WTC11 (cell line): ENCODE data around the gene APOE. TPM values are rescaled to one million over a fixed set of nuclear protein-coding genes. Genes with fewer than 3 reads are reported as not detected.

Experiments
- ATAC-seq: fragments of 200-7000 bp; cut with Tn5 transposase; 2 replicates; pipeline ENCODE4 v1.10.0; 2021; ENCODE audit warnings: mild to moderate bottlenecking, moderate library complexity
- CTCF ChIA-PET: fragments of 300-600 bp; sonication (Branson Sonifier 250); formaldehyde crosslinking; loops from one replicate; lab custom pipeline; 2021; ENCODE audit warnings: antibody characterized with exemption; lab: Charles Lee
- POLR2A ChIA-PET: fragments of 350-600 bp; sonication (Branson Sonifier 250); formaldehyde crosslinking; loops from one replicate; lab custom pipeline; 2021; ENCODE audit warnings: antibody characterized with exemption; lab: Charles Lee
- DNase-seq: peaks from one replicate; pipeline ENCODE4 v3.0.0; 2021; ENCODE audit warnings: low spot score
- H3K27ac Mint-ChIP-seq: 2 replicates; pipeline ENCODE4 v1.8.0; 2021; ENCODE audit warnings: mixed read lengths
- H3K27me3 Mint-ChIP-seq: 2 replicates; pipeline ENCODE4 v1.8.0; 2021; ENCODE audit warnings: low read depth, mild to moderate bottlenecking, moderate library complexity, mixed read lengths
- H3K36me3 Mint-ChIP-seq: 2 replicates; pipeline ENCODE4 v1.8.0; 2021; ENCODE audit warnings: mixed read lengths
- H3K4me1 Mint-ChIP-seq: 2 replicates; pipeline ENCODE4 v1.8.0; 2022; ENCODE audit warnings: mixed read lengths
- H3K4me3 Mint-ChIP-seq: 2 replicates; pipeline ENCODE4 v1.8.0; 2021; ENCODE audit warnings: mild to moderate bottlenecking, moderate library complexity, mixed read lengths
- H3K9me3 Mint-ChIP-seq: 2 replicates; pipeline ENCODE4 v1.8.0; 2021; ENCODE audit warnings: mixed read lengths
- E2F5 ChIP-seq: sonication (generic); formaldehyde crosslinking; IDR thresholded peaks from 2 replicates; pipeline ENCODE4 v1.8.1; 2022; ENCODE audit warnings: mild to moderate bottlenecking, moderate library complexity, missing genetic modification reagents
- ESRRA ChIP-seq: sonication (generic); formaldehyde crosslinking; IDR thresholded peaks from 2 replicates; pipeline ENCODE4 v1.8.1; 2022; ENCODE audit warnings: mild to moderate bottlenecking, missing genetic modification reagents, borderline replicate concordance
- JUN ChIP-seq: sonication (generic); formaldehyde crosslinking; IDR thresholded peaks from 2 replicates; pipeline ENCODE4 v1.8.0; 2023; ENCODE audit warnings: mild to moderate bottlenecking, missing genetic modification reagents
- MAX ChIP-seq: sonication (generic); formaldehyde crosslinking; IDR thresholded peaks from 2 replicates; pipeline ENCODE4 v1.8.0; 2022; ENCODE audit warnings: mild to moderate bottlenecking, missing genetic modification reagents
- MXD4 ChIP-seq: fragments of 250-450 bp; sonication (Bioruptor Pico); IDR thresholded peaks from 2 replicates; pipeline ENCODE4 v1.8.0; 2021; ENCODE audit warnings: mild to moderate bottlenecking, moderate library complexity, borderline replicate concordance
- NFYB ChIP-seq: sonication (generic); formaldehyde crosslinking; conservative IDR thresholded peaks from 2 replicates; pipeline ENCODE4 v1.8.0; 2022; ENCODE audit warnings: low read depth, missing genetic modification reagents
- NR3C1 ChIP-seq: sonication (generic); formaldehyde crosslinking; conservative IDR thresholded peaks from 2 replicates; pipeline ENCODE4 v1.8.1; 2023; ENCODE audit warnings: low read depth, mild to moderate bottlenecking, missing genetic modification reagents
- OVOL2 ChIP-seq: fragments of 250-450 bp; sonication (Bioruptor Pico); IDR thresholded peaks from 2 replicates; pipeline ENCODE4 v1.9.0; 2021; ENCODE audit warnings: mild to moderate bottlenecking, borderline replicate concordance
- PREB ChIP-seq: sonication (generic); formaldehyde crosslinking; IDR thresholded peaks from 2 replicates; pipeline ENCODE4 v1.8.1; 2022; ENCODE audit warnings: mild to moderate bottlenecking, missing genetic modification reagents, moderate library complexity, borderline replicate concordance
- PRRX2 ChIP-seq: fragments of 250-450 bp; sonication (Bioruptor Pico); IDR thresholded peaks from 2 replicates; pipeline ENCODE4 v1.8.0; 2021; ENCODE audit warnings: mild to moderate bottlenecking
- RELA ChIP-seq: sonication (generic); formaldehyde crosslinking; IDR thresholded peaks from 2 replicates; pipeline ENCODE4 v1.8.1; 2022; ENCODE audit warnings: missing genetic modification reagents, mild to moderate bottlenecking, borderline replicate concordance
- ZNF416 ChIP-seq: fragments of 250-450 bp; sonication (Bioruptor Pico); IDR thresholded peaks from 2 replicates; pipeline ENCODE4 v1.9.0; 2021; ENCODE audit warnings: mild to moderate bottlenecking, inconsistent platforms
- ZNF423 ChIP-seq: fragments of 250-450 bp; sonication (Bioruptor Pico); IDR thresholded peaks from 2 replicates; pipeline ENCODE4 v2.1.2; 2022; ENCODE audit warnings: mild to moderate bottlenecking, moderate library complexity
- total RNA-seq: library from RNA; stranded (reverse); gene quantifications from 3 replicates; pipeline ENCODE4 v1.2.3, GENCODE V29; 2021
- TF ChIP-seq, protein P1 (sequence below): sonication (generic); formaldehyde crosslinking; IDR thresholded peaks from 2 replicates; pipeline ENCODE4 v1.8.1; 2023; ENCODE audit warnings: mild to moderate bottlenecking, missing genetic modification reagents, borderline replicate concordance
- TF ChIP-seq, protein P2 (sequence below): sonication (generic); formaldehyde crosslinking; IDR thresholded peaks from 2 replicates; pipeline ENCODE4 v1.8.0; 2022; ENCODE audit warnings: mild to moderate bottlenecking, missing genetic modification reagents
- TF ChIP-seq, protein P3 (sequence below): sonication (generic); formaldehyde crosslinking; IDR thresholded peaks from 2 replicates; pipeline ENCODE4 v1.8.0; 2022; ENCODE audit warnings: mild to moderate bottlenecking, missing genetic modification reagents
- TF ChIP-seq, protein P4 (sequence below): sonication (generic); formaldehyde crosslinking; conservative IDR thresholded peaks from 2 replicates; pipeline ENCODE4 v1.8.1; 2023; ENCODE audit warnings: mild to moderate bottlenecking, low read depth, missing genetic modification reagents, moderate library complexity

The APOE gene
- total RNA-seq, 1 experiment from 2014 or later, result 824 TPM

GRCh38 chr19:44955505-44956439 is 50.2 kb downstream of the APOE start:
- Mint-ChIP-seq H3K36me3 (no peaks in the 10 kb centered on the region), H3K4me3 (peak overlapping the region; percentile 99), H3K4me1 (peaks cover 22% of the 10 kb centered on the region), H3K27ac (peak overlapping the region; percentile 85), H3K9me3 (no peaks in the 10 kb centered on the region), H3K27me3 (no peaks in the 10 kb centered on the region)
- ATAC-seq (peak; percentile 7), DNase-seq (no peak)
- ChIA-PET CTCF (interaction anchor here (1.0 kb wide), 2 partner anchors 33 to 45 kb away, joined by 3 to 4 read pairs; no protein-coding TSS in a partner anchor), POLR2A (no interaction called here)
- TF ChIP-seq PRRX2 (CRISPR knock-in tag), result no peak
- TF ChIP-seq, protein P1, sequence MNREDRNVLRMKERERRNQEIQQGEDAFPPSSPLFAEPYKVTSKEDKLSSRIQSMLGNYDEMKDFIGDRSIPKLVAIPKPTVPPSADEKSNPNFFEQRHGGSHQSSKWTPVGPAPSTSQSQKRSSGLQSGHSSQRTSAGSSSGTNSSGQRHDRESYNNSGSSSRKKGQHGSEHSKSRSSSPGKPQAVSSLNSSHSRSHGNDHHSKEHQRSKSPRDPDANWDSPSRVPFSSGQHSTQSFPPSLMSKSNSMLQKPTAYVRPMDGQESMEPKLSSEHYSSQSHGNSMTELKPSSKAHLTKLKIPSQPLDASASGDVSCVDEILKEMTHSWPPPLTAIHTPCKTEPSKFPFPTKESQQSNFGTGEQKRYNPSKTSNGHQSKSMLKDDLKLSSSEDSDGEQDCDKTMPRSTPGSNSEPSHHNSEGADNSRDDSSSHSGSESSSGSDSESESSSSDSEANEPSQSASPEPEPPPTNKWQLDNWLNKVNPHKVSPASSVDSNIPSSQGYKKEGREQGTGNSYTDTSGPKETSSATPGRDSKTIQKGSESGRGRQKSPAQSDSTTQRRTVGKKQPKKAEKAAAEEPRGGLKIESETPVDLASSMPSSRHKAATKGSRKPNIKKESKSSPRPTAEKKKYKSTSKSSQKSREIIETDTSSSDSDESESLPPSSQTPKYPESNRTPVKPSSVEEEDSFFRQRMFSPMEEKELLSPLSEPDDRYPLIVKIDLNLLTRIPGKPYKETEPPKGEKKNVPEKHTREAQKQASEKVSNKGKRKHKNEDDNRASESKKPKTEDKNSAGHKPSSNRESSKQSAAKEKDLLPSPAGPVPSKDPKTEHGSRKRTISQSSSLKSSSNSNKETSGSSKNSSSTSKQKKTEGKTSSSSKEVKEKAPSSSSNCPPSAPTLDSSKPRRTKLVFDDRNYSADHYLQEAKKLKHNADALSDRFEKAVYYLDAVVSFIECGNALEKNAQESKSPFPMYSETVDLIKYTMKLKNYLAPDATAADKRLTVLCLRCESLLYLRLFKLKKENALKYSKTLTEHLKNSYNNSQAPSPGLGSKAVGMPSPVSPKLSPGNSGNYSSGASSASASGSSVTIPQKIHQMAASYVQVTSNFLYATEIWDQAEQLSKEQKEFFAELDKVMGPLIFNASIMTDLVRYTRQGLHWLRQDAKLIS, result no peak
- TF ChIP-seq RELA (CRISPR knock-in tag), result 0 out of 2 replicates have a peak, but pooled peaks have one; percentile 43
- TF ChIP-seq ESRRA, result no peak

- H3K4me1 Mint-ChIP-seq, result peaks cover 22% of the 10 kb centered on the region
- H3K27ac Mint-ChIP-seq, result peak overlapping the region; percentile 14
- peaks cover 12% of the 10 kb centered on the region for H3K36me3 Mint-ChIP-seq
- CTCF ChIA-PET, result interaction anchor here (0.7 to 1.0 kb wide), 2 partner anchors 42 to 52 kb away, joined by 3 read pairs; partner anchors contain the start of gene APOE
- DNase-seq (no peak), ATAC-seq (no peak)
- H3K4me3 Mint-ChIP-seq, result peak overlapping the region; percentile 99
- POLR2A ChIA-PET, result no interaction called here
- H3K27me3 Mint-ChIP-seq, result no peaks in the 10 kb centered on the region
- no peaks in the 10 kb centered on the region for H3K9me3 Mint-ChIP-seq
- TF ChIP-seq OVOL2 (CRISPR knock-in tag) (no peak), E2F5 (no peak), PREB (CRISPR knock-in tag) (no peak), NFYB (CRISPR knock-in tag) (no peak), MXD4 (no peak), JUN (CRISPR knock-in tag) (no peak), NR3C1 (CRISPR knock-in tag) (no peak), MAX (CRISPR knock-in tag) (no peak), ZNF416 (no peak), ZNF423 (no peak)
- TF ChIP-seq, protein P2, sequence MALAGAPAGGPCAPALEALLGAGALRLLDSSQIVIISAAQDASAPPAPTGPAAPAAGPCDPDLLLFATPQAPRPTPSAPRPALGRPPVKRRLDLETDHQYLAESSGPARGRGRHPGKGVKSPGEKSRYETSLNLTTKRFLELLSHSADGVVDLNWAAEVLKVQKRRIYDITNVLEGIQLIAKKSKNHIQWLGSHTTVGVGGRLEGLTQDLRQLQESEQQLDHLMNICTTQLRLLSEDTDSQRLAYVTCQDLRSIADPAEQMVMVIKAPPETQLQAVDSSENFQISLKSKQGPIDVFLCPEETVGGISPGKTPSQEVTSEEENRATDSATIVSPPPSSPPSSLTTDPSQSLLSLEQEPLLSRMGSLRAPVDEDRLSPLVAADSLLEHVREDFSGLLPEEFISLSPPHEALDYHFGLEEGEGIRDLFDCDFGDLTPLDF (CRISPR knock-in tag), result no peak
- TF ChIP-seq, protein P3, sequence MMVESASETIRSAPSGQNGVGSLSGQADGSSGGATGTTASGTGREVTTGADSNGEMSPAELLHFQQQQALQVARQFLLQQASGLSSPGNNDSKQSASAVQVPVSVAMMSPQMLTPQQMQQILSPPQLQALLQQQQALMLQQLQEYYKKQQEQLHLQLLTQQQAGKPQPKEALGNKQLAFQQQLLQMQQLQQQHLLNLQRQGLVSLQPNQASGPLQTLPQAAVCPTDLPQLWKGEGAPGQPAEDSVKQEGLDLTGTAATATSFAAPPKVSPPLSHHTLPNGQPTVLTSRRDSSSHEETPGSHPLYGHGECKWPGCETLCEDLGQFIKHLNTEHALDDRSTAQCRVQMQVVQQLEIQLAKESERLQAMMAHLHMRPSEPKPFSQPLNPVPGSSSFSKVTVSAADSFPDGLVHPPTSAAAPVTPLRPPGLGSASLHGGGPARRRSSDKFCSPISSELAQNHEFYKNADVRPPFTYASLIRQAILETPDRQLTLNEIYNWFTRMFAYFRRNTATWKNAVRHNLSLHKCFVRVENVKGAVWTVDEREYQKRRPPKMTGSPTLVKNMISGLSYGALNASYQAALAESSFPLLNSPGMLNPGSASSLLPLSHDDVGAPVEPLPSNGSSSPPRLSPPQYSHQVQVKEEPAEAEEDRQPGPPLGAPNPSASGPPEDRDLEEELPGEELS (CRISPR knock-in tag), result no peak
- TF ChIP-seq, protein P4, sequence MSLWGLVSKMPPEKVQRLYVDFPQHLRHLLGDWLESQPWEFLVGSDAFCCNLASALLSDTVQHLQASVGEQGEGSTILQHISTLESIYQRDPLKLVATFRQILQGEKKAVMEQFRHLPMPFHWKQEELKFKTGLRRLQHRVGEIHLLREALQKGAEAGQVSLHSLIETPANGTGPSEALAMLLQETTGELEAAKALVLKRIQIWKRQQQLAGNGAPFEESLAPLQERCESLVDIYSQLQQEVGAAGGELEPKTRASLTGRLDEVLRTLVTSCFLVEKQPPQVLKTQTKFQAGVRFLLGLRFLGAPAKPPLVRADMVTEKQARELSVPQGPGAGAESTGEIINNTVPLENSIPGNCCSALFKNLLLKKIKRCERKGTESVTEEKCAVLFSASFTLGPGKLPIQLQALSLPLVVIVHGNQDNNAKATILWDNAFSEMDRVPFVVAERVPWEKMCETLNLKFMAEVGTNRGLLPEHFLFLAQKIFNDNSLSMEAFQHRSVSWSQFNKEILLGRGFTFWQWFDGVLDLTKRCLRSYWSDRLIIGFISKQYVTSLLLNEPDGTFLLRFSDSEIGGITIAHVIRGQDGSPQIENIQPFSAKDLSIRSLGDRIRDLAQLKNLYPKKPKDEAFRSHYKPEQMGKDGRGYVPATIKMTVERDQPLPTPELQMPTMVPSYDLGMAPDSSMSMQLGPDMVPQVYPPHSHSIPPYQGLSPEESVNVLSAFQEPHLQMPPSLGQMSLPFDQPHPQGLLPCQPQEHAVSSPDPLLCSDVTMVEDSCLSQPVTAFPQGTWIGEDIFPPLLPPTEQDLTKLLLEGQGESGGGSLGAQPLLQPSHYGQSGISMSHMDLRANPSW (CRISPR knock-in tag), result no peak
These were observed 51.9 kb downstream of the APOE start for GRCh38 chr19:44957526-44957925.
